Esophagus muscularis mucosa (tissue), 4 donors: ENCODE results near the gene CCDC106. TPM values are rescaled to one million over a fixed set of nuclear protein-coding genes. Genes with fewer than 3 reads are reported as not detected.

Source experiments
- DNase-seq: peaks from one replicate; pipeline ENCODE4 v3.0.0-alpha.2; 2017; ENCODE audit errors: extremely low spot score
- H3K27ac ChIP-seq, 4 donors: fragments of 200-600 bp; sonication (generic); replicated peaks in 1 of 4; 1 replicate in 3 of 4; 2 replicates in 1 of 4; pipeline ENCODE4 v1.5.1; 2016 to 2019; ENCODE audit warnings: mild to moderate bottlenecking in 1 of 4
- H3K27me3 ChIP-seq, 4 donors: fragments of 200-600 bp; sonication (generic); one replicate each; pipeline versions ENCODE4 v1.5.1 to v1.6.0; 2016 to 2019
- H3K36me3 ChIP-seq, 4 donors: fragments of 200-600 bp; sonication (generic); one replicate each; pipeline ENCODE4 v1.5.1; 2016 to 2019
- H3K4me1 ChIP-seq, 4 donors: fragments of 200-600 bp; sonication (generic); one replicate each; pipeline ENCODE4 v1.5.1; 2016 to 2019
- H3K4me3 ChIP-seq, 4 donors: fragments of 200-600 bp; sonication (generic); 1 replicate in 2 of 4; 2 replicates in 2 of 4; pipeline ENCODE4 v1.5.1; 2016 to 2019; ENCODE audit warnings: mild to moderate bottlenecking in 4 of 4, moderate library complexity in 1 of 4
- H3K9me3 ChIP-seq, 4 donors: fragments of 200-600 bp; sonication (generic); 1 replicate in 3 of 4; 2 replicates in 1 of 4; pipeline ENCODE4 v1.5.1; 2016 to 2019
- EP300 ChIP-seq: sonication (generic); formaldehyde crosslinking; IDR thresholded peaks from one replicate; pipeline ENCODE4 v1.6.1; 2017; ENCODE audit warnings: antibody characterized with exemption
- POLR2A ChIP-seq: fragments of 450-650 bp; IDR thresholded peaks from one replicate; pipeline ENCODE4 v1.6.1; 2017; ENCODE audit warnings: antibody characterized with exemption, moderate library complexity, mild to moderate bottlenecking, low read depth
- POLR2AphosphoS5 ChIP-seq, 2 donors: sonication (generic); formaldehyde crosslinking; IDR thresholded peaks; one replicate each; pipeline ENCODE4 v1.6.1; 2017; ENCODE audit warnings: antibody characterized with exemption in 2 of 2
- WGBS: methylation state at CpG from one replicate; pipeline ENCODE4 v1.1.5; 2018; 5-methylcytosine and 5-hydroxymethylcytosine counted together
- intact Hi-C: fragments of 100-400 bp; cut with DNase I; formaldehyde crosslinking; loops from one replicate; pipeline ENCODE4 v1.15.1; 2023
- total RNA-seq, 4 donors: library from RNA; depleted of rRNA; stranded (reverse); fragments of >200 nt; gene quantifications; one replicate each; pipeline versions ENCODE4 v1.1.0 to v1.2.1, GENCODE V29; 2016
- TF ChIP-seq, protein P1 (sequence below), 3 experiments: fragments of 200-600 bp in 2 of 3; fragments of 450-650 bp in 1 of 3; sonication (generic) in 2 of 3; IDR thresholded peaks; one replicate each; pipeline ENCODE4 v1.5.1; 2017 to 2019; ENCODE audit warnings: antibody characterized with exemption in 3 of 3, mild to moderate bottlenecking in 2 of 3, moderate library complexity in 1 of 3

The CCDC106 gene
- total RNA-seq, 4 donors from 2014 or later: 9.4 to 22.0 (median 19.2) TPM

DNA sequence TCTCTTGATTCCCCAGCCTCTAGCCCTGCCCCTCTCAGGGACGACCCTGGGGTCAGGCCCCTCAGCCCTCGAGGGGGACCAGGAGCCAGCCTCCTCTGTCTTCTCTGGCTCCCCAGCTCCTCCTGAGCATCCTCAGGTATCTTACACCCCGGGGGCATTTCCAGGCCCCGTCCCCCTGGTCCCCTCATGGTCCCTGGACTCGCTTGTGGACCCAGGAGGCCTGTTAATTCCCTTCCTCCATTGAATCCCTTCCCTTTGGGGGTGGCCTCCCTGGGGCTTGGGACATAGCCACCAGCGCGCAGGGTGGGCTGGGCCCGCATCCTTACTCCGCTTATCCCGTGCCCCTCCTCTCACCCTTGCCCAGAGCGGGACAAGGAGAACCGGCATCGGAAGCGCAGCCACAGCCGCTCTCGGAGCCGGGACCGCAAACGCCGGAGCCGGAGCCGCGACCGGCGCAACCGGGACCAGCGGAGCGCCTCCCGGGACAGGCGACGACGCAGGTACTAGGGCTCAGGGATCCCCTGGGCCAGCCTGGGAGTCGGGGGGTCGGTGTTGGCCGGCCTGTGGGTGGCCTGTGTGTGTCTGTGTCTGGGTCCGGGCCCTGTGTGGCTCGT, 10.9 kb downstream of the CCDC106 start:
- Histone ChIP-seq H3K9me3 (no peaks in the 10 kb centered on the region), H3K36me3 (peaks cover 46 to 56% (median 51%) of the 10 kb centered on the region in 4 donors), H3K4me3 (no peak overlapping the region), H3K27me3 (no peaks in the 10 kb centered on the region), H3K27ac (no peak overlapping the region), H3K4me1 (peaks cover 45 to 63% (median 53%) of the 10 kb centered on the region in 4 donors)
- no peak for DNase-seq
- 86% methylated on average over 31 of the region's 37 CpGs for WGBS
- intact Hi-C loops: loop anchor here (10.0 kb wide), 1 partner anchor 544 kb away; the partner anchor contains the start of gene PPP1R12C
- no peak for TF ChIP-seq POLR2A
- TF ChIP-seq POLR2AphosphoS5 (IDR thresholded peaks at IDR 0.05): no peak
- TF ChIP-seq EP300: no peak
- TF ChIP-seq, protein P1, sequence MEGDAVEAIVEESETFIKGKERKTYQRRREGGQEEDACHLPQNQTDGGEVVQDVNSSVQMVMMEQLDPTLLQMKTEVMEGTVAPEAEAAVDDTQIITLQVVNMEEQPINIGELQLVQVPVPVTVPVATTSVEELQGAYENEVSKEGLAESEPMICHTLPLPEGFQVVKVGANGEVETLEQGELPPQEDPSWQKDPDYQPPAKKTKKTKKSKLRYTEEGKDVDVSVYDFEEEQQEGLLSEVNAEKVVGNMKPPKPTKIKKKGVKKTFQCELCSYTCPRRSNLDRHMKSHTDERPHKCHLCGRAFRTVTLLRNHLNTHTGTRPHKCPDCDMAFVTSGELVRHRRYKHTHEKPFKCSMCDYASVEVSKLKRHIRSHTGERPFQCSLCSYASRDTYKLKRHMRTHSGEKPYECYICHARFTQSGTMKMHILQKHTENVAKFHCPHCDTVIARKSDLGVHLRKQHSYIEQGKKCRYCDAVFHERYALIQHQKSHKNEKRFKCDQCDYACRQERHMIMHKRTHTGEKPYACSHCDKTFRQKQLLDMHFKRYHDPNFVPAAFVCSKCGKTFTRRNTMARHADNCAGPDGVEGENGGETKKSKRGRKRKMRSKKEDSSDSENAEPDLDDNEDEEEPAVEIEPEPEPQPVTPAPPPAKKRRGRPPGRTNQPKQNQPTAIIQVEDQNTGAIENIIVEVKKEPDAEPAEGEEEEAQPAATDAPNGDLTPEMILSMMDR (IDR thresholded peaks at IDR 0.05): no peak

DNA sequence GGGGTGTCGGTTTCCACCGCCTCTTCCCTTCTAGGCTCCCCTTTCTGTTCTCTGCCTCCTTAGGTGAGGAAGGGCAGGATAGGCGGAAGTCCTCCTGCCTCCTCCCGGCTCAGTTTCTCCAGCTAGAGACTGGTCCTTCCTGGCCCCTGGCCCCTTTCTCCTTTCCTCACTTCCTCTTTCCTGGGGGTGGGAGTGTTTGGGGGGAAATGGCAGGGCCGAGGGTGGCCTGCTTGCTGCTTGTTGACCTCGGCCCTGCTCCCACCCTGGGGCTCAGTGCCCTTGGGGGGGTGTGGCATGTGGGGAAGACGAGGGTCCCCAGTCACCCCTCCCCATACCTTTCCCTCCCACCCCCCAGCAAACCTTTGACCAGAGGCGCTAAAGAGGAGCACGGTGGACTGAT, 11.8 kb downstream of the CCDC106 start:
- 75% methylated on average over 9 of the region's 9 CpGs for WGBS
- no peak overlapping the region for H3K4me3 ChIP-seq
- H3K36me3 ChIP-seq: peaks cover 55 to 65% (median 60%) of the 10 kb centered on the region in 4 donors
- TF ChIP-seq, protein P1 (IDR thresholded peaks at IDR 0.05): no peak
- TF ChIP-seq POLR2AphosphoS5 (IDR thresholded peaks at IDR 0.05) (no peak), EP300 (no peak), POLR2A (no peak)
- no peak for DNase-seq
- no peaks in the 10 kb centered on the region for H3K27me3 ChIP-seq
- intact Hi-C loops: loop anchor here (10.0 kb wide), 1 partner anchor 545 kb away; the partner anchor contains the start of gene PPP1R12C
- H3K27ac ChIP-seq: no peak overlapping the region
- H3K9me3 ChIP-seq: no peaks in the 10 kb centered on the region
- peaks cover 45 to 63% (median 53%) of the 10 kb centered on the region in 4 donors for H3K4me1 ChIP-seq

DNA sequence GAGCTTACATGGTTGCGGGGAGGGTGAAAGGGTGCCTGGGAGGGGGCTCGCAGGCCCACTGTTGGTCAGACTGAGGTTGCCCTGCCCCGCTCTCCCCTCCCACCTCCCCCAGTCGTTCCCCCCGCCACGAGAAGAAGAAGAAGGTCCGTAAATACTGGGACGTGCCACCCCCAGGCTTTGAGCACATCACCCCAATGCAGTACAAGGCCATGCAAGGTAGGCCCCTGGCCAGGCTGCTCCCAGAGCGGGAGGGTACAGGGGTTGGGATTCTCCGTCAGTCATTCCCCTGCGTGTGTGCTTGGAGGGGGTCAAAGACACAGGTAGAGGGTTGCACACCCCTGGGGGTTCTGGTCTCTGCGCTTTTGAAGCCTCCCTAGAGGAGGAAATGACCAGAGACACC, 12.4 kb downstream of the CCDC106 start:
- TF ChIP-seq POLR2A (no peak), POLR2AphosphoS5 (IDR thresholded peaks at IDR 0.05) (no peak), EP300 (no peak)
- TF ChIP-seq, protein P1 (IDR thresholded peaks at IDR 0.05): no peak
- H3K27me3 ChIP-seq: no peaks in the 10 kb centered on the region
- no peaks in the 10 kb centered on the region for H3K9me3 ChIP-seq
- intact Hi-C loops: no loop called here
- peaks cover 61 to 70% (median 65%) of the 10 kb centered on the region in 4 donors for H3K36me3 ChIP-seq
- no peak for DNase-seq
- H3K4me1 ChIP-seq: peaks cover 45 to 63% (median 52%) of the 10 kb centered on the region in 4 donors
- H3K4me3 ChIP-seq: no peak overlapping the region
- WGBS: 88% methylated on average over 9 of the region's 12 CpGs
- H3K27ac ChIP-seq: no peak overlapping the region

DNA sequence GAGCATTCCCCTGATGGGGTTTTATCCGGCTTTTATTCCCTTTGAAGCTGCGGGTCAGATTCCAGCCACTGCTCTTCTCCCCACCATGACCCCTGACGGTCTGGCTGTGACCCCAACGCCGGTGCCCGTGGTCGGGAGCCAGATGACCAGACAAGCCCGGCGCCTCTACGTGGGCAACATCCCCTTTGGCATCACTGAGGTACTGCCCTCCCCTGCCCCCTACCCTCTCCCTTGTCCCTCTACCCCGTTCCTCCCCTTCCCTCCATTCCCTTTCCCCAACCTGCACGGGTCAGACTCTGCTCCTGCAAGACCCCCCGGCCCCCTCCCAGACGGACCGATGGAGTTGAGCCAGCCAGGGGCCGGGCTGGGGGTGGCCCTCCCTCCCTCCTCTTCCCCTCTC, 13.0 kb downstream of the CCDC106 start:
- Histone ChIP-seq H3K27me3 (no peaks in the 10 kb centered on the region), H3K27ac (no peak overlapping the region), H3K36me3 (peaks cover 67 to 76% (median 71%) of the 10 kb centered on the region in 4 donors), H3K4me1 (peaks cover 41 to 60% (median 47%) of the 10 kb centered on the region in 4 donors), H3K4me3 (no peak overlapping the region), H3K9me3 (no peaks in the 10 kb centered on the region)
- 67% methylated on average over 16 of the region's 16 CpGs for WGBS
- no peak for DNase-seq
- intact Hi-C loops: no loop called here
- no peak for TF ChIP-seq POLR2AphosphoS5 (IDR thresholded peaks at IDR 0.05)
- TF ChIP-seq, protein P1 (IDR thresholded peaks at IDR 0.05): no peak
- no peak for TF ChIP-seq EP300
- no peak for TF ChIP-seq POLR2A
